ENCODE measurements around the gene CFAP43. TPM values are rescaled to one million over a fixed set of nuclear protein-coding genes. Genes with fewer than 3 reads are reported as not detected.
A peak's percentile ranks its signal among the peaks of the same experiment; 100 is the strongest.

Gene CFAP43
- total RNA-seq, 4 donors from 2014 or later: 0.16 to 1.00 (median 0.68) TPM; not detected in 1

DNA sequence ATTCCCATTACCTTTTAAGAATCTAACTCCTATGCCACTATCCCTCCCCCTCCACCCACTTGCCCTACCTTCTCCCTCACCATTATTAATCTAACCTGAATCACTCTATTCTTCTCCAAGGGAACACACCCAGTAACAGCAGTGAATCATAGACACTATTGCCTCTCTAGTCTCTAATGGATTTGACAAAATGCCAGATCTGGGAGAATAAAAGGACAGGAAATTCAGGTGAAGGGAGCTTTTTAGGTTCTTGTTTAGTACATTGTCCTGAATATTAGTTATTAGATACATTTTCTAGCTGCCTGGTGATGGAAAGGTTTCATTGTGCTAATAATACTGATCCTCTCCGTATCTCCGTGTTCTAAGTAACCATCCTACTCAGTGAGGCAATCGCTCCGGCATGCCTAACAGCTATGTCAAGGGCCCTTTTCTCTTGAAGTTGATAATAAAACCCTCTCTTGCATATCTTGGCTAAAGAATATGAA lies 114.3 kb downstream of the CFAP43 start:
- intact Hi-C loops (cut with DNase I; ENCODE audit: low total_unique reads): loop anchor here (10.0 kb wide), 1 partner anchor 233 kb away; no protein-coding TSS in a partner anchor
- in situ Hi-C loops (cut with MboI; ENCODE audit: low pct_ligation_motif_present in 1 of 4, low pct_unique_long_range_greater_than_20kb in 1 of 4, low sequenced_read_pairs in 3 of 4): no loop called here
- Histone ChIP-seq H3K27me3 (no peaks in the 10 kb centered on the region), H3K27ac (peak overlapping the region in 1 of 4 donors; percentile 39), H3K36me3 (no peaks in the 10 kb centered on the region), H3K4me3 (no peak overlapping the region), H3K9me3 (no peaks in the 10 kb centered on the region), H3K4me1 (peaks cover 6 to 27% (median 11%) of the 10 kb centered on the region in 4 donors)
- 76 to 96% methylated on average over 4 of the region's 4 CpGs for WGBS, 2 donors (ENCODE audit: low coverage in 1 of 2)
- TF ChIP-seq EP300 (IDR thresholded peaks at IDR 0.05; ENCODE audit: low read depth): no peak
- no peak for TF ChIP-seq POLR2AphosphoS5 (IDR thresholded peaks at IDR 0.05)
- TF ChIP-seq CTCF (IDR thresholded peaks at IDR 0.05): no peak
- TF ChIP-seq POLR2A (IDR thresholded peaks at IDR 0.05): no peak
- DNase-seq: no peak

DNA sequence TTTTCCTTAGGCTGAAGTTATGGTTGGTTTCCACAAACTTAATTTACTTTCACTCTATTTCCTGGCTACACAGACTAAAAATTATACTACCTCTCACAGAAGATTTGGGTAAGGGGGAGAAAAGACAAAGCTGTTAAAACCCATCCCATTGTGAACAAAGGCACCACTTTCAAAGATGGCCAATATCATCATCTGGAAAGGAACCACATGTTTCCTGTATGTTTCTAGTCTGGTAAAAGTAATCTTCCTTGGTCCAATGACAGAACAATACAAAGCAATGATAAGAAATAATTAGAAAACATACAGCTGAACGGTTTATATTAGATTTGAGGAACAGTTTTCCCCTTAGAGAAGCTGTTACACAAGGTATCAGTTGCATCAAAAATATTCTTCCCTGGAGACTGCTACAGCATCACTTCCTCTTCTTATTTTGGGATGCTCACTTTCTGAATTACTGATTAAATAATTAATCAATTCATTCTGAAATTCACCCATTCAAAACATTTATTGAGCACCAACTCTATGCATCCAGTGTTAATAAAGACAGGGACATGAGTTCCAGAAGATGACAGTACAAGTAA lies 118.7 kb downstream of the CFAP43 start:
- Histone ChIP-seq H3K27me3 (no peaks in the 10 kb centered on the region), H3K9me3 (no peaks in the 10 kb centered on the region), H3K4me1 (peaks cover 0 to 16% (median 0%) of the 10 kb centered on the region in 4 donors), H3K4me3 (no peak overlapping the region), H3K27ac (no peak overlapping the region), H3K36me3 (no peaks in the 10 kb centered on the region)
- intact Hi-C loops (cut with DNase I; ENCODE audit: low total_unique reads): loop anchor here (10.0 kb wide), 1 partner anchor 229 kb away; no protein-coding TSS in a partner anchor
- TF ChIP-seq POLR2A (IDR thresholded peaks at IDR 0.05) (no peak), EP300 (IDR thresholded peaks at IDR 0.05; ENCODE audit: low read depth) (no peak), POLR2AphosphoS5 (IDR thresholded peaks at IDR 0.05) (no peak), CTCF (IDR thresholded peaks at IDR 0.05) (no peak)
- DNase-seq: no peak
- in situ Hi-C loops (cut with MboI; ENCODE audit: low pct_ligation_motif_present in 1 of 4, low pct_unique_long_range_greater_than_20kb in 1 of 4, low sequenced_read_pairs in 3 of 4): no loop called here
- 26 to 38% methylated on average over 1 of the region's 1 CpG for WGBS, 2 donors (ENCODE audit: low coverage in 1 of 2)

DNA sequence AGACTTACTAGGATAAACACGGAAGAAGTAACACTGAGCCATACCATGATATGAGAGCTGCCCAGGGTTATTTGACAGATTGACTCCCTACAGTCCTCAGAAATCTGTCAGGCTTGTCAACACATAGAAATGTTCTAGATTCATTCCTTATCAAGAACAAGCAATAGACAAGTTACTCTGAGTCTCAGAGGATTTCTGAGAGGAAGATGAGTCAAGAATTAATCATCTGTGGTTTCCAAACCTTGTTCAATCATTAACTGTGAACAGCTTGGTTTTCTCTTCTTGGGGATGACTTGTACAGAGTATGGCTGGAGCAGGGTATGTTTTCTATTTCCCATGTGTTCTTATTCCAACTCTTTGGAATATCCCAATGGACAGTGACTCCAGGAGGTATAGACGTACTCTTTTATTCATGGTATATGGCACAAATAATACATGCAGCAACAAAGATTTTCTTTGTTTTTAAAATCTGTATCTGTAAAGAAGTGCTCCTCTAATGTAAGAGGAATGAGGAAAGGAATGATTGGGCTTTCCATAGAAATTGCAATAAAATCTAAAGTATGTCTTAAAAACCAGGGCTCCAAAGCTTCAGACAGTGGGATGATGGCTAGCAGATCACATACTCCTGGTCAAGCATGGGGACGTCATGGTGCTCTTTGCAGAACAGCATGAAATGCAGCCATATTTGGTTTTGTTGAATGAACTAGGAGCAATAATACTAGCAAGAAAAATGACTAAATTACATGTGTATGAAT lies 122.1 kb downstream of the CFAP43 start:
- no peak for TF ChIP-seq POLR2A (IDR thresholded peaks at IDR 0.05)
- TF ChIP-seq EP300 (IDR thresholded peaks at IDR 0.05; ENCODE audit: low read depth): no peak
- no peak for TF ChIP-seq POLR2AphosphoS5 (IDR thresholded peaks at IDR 0.05)
- TF ChIP-seq CTCF (IDR thresholded peaks at IDR 0.05): no peak
- H3K27ac ChIP-seq: no peak overlapping the region
- no peak overlapping the region for H3K4me3 ChIP-seq
- in situ Hi-C loops (cut with MboI; ENCODE audit: low pct_ligation_motif_present in 1 of 4, low pct_unique_long_range_greater_than_20kb in 1 of 4, low sequenced_read_pairs in 3 of 4) (no loop called here), intact Hi-C loops (cut with DNase I; ENCODE audit: low total_unique reads) (loop anchor here (10.0 kb wide), 1 partner anchor 225 kb away; no protein-coding TSS in a partner anchor)
- WGBS, 2 donors (ENCODE audit: low coverage in 1 of 2): 60 to 73% methylated on average over 3 of the region's 3 CpGs
- no peaks in the 10 kb centered on the region for H3K9me3 ChIP-seq
- H3K4me1 ChIP-seq: peaks cover 0 to 5% (median 0%) of the 10 kb centered on the region in 4 donors
- no peaks in the 10 kb centered on the region for H3K36me3 ChIP-seq
- DNase-seq: no peak
- no peaks in the 10 kb centered on the region for H3K27me3 ChIP-seq

GRCh38 chr10:104104926-104105325 lies 127.2 kb downstream of the CFAP43 start:
- DNase-seq: no peak
- intact Hi-C loops (cut with DNase I; ENCODE audit: low total_unique reads) (no loop called here), in situ Hi-C loops (cut with MboI; ENCODE audit: low pct_ligation_motif_present in 1 of 4, low pct_unique_long_range_greater_than_20kb in 1 of 4, low sequenced_read_pairs in 3 of 4) (no loop called here)
- Histone ChIP-seq H3K27ac (no peak overlapping the region), H3K36me3 (no peaks in the 10 kb centered on the region), H3K27me3 (no peaks in the 10 kb centered on the region), H3K9me3 (no peaks in the 10 kb centered on the region), H3K4me1 (peaks cover 0 to 2% (median 0%) of the 10 kb centered on the region in 4 donors), H3K4me3 (no peak overlapping the region)
- WGBS, 2 donors (ENCODE audit: low coverage in 1 of 2): 79 to 100% methylated on average over 2 of the region's 2 CpGs
- TF ChIP-seq CTCF (IDR thresholded peaks at IDR 0.05) (no peak), POLR2A (IDR thresholded peaks at IDR 0.05) (no peak), EP300 (IDR thresholded peaks at IDR 0.05; ENCODE audit: low read depth) (no peak), POLR2AphosphoS5 (IDR thresholded peaks at IDR 0.05) (no peak)

Data from transverse colon (tissue), 4 donors.